DMS114 treated with DMSO at 0.1 percent for 48 hours (cell line): ENCODE measurements around the gene DNAH17.

Experiments used
- DNase-seq: peaks from one replicate; lab custom pipeline; 2025; ENCODE audit not compliant: unreplicated experiment; lab: John Stamatoyannopoulos, UW

Gene DNAH17

GRCh38 chr17:78419970-78420815 is 157.0 kb downstream of the DNAH17 start:
- no peak for DNase-seq

GRCh38 chr17:78418326-78419026 is 158.7 kb downstream of the DNAH17 start:
- no peak for DNase-seq

GRCh38 chr17:78417531-78417909 is 159.7 kb downstream of the DNAH17 start:
- DNase-seq, result no peak

GRCh38 chr17:78416791-78417530 is 160.2 kb downstream of the DNAH17 start:
- no peak for DNase-seq

- DNase-seq, result no peak
Measured at GRCh38 chr17:78415821-78416711, 161.1 kb downstream of the DNAH17 start.

GRCh38 chr17:78414178-78415162 is 162.7 kb downstream of the DNAH17 start:
- DNase-seq, result no peak

GRCh38 chr17:78412403-78412802 is 164.8 kb downstream of the DNAH17 start:
- no peak for DNase-seq

- DNase-seq, result no peak
Measured at GRCh38 chr17:78411241-78411857, 165.8 kb downstream of the DNAH17 start.

GRCh38 chr17:78409191-78409928 is 167.8 kb downstream of the DNAH17 start:
- DNase-seq, result no peak

- DNase-seq, result no peak
Measured at GRCh38 chr17:78408476-78409050, 168.6 kb downstream of the DNAH17 start.

- no peak for DNase-seq
Measured at GRCh38 chr17:78407387-78408000, 169.7 kb downstream of the DNAH17 start.

GRCh38 chr17:78406920-78407319 is 170.3 kb downstream of the DNAH17 start:
- DNase-seq, result no peak

GRCh38 chr17:78406396-78406795 is 170.8 kb downstream of the DNAH17 start:
- DNase-seq, result no peak

- no peak for DNase-seq
Measured at GRCh38 chr17:78403822-78404221, 173.4 kb downstream of the DNAH17 start.

GRCh38 chr17:78401891-78402290 is 175.3 kb downstream of the DNAH17 start:
- no peak for DNase-seq

- no peak for DNase-seq
Measured at GRCh38 chr17:78401246-78401645, 175.9 kb downstream of the DNAH17 start.

- DNase-seq, result no peak
Measured at GRCh38 chr17:78400581-78401240, 176.5 kb downstream of the DNAH17 start.
